Activated CD8-positive, alpha-beta memory T cell treated with anti-CD3 and anti-CD28 coated beads, Interleukin-2, amount 50 U/mL, for 24 hours (primary cell): ENCODE data around the gene SPAG7.
"Not testable (repeated sequence)": the region's sequence is repeated elsewhere in the genome, so short reads cannot be mapped to it uniquely, and the experiment has no call there.

Experiments
- DNase-seq: peaks from one replicate; pipeline ENCODE4 v3.0.0-alpha.2; 2020; ENCODE audit errors: extremely low read depth

SPAG7 gene

GRCh38 chr17:4938069-4938491 lies 29.5 kb downstream of the SPAG7 start:
- no peak for DNase-seq

DNA sequence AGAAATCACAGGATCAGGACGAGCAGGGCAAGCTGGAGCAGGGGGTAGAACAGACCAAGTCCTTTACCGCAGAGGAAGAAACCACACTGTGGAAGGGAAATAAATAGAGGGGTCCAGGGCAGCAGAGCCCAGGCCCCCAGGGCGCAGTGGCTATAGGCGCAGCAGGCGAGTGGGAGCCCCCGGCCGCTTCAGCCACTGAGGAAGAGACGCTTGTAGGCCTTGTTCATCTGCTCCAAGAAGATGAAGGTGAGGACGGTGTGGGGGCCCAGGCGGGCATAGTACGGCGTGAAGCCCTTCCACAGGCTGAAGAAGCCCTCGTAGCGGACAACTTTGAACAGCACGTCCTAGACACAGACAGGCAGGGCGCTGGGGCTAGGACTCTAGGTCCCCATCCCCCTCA lies 30.1 kb downstream of the SPAG7 start:
- no peak for DNase-seq

DNA sequence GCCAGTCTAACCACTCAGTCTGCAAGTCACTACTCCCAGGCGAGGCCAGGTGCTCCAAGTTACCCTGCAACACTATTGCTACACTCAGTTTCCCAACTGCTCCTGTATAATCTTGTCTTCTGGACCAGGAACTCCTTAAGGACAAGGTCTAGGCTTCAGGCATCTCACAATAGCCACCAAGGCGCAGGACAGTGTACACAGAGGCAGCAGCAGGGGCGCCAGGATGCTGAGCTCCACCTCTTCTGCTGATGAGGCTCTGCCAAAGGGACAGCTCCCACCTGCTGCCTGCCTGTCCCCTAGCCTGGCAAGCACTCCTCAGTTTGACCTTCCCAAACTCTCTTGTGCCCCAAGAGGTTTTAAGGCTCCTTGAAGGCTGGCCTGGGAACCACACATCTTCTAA lies 31.2 kb downstream of the SPAG7 start:
- no peak for DNase-seq

DNA sequence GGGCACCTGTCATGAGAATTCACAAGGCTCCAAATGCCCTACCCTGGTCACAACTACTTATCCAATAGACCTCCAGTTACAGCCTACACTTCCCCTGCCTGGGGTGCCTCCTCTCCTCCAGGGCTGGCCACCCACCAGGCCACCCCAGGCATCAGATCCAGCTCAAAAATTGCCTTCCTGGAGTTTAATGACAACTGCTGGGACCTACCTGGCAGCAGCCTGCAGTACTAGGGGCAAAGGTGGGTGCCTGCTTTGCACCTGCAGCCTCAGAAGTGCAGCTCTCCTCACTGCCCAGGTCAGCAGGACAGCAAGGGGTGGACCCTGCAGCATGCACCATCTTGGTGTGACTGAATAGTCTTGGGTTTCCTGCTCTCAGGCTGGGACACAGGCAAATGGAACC lies 32.0 kb downstream of the SPAG7 start:
- DNase-seq = no peak

DNA sequence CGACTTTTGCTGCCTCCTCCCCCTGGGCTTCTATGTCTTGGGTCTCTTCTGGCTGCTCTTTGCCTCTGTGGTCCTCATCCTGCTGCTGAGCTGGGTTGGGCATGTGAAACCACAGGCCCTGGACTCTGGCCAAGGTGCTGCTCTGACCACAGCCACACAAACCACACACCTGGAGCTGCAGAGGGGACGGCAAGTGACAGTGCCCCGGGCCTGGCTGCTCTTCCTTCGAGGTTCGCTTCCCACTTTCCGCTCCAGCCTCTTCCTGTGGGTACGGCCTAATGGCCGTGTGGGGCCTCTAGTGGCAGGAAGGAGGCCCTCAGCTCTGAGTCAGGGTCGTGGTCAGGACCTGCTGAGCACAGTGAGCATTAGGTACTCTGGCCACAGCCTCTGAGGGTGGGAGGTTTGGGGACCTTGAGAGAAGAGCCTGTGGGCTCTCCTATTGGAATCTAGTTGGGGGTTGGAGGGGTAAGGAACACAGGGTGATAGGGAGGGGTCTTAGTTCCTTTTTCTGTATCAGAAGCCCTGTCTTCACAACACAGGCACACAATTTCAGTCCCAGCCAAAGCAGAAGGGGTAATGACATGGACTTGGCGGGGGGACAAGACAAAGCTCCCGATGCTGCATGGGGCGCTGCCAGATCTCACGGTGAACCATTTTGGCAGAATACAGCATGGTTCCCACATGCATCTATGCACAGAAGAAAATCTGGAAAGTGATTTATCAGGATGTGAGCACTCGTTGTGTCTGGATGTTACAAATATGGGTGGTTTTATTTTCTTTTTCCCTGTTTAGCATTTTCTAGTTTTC lies 33.2 kb downstream of the SPAG7 start:
- no peak for DNase-seq

DNA sequence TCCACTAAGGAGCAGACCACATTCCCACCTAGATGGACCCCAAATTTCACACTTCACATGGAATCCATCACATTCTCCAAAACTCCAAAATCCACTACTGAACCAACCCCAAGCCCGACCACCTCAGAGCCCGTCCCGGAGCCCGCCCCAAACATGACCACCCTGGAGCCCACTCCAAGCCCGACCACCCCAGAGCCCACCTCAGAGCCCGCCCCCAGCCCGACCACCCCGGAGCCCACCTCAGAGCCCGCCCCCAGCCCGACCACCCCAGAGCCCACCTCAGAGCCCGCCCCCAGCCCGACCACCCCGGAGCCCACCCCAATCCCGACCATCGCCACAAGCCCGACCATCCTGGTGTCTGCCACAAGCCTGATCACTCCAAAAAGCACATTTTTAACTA lies 34.0 kb downstream of the SPAG7 start:
- no peak for DNase-seq

DNA sequence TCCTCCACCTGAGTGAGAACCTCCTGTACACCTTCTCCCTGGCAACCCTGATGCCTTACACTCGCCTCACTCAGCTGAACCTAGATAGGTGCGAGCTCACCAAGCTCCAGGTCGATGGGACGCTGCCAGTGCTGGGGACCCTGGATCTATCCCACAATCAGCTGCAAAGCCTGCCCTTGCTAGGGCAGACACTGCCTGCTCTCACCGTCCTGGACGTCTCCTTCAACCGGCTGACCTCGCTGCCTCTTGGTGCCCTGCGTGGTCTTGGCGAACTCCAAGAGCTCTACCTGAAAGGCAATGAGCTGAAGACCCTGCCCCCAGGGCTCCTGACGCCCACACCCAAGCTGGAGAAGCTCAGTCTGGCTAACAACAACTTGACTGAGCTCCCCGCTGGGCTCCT lies 34.9 kb downstream of the SPAG7 start:
- DNase-seq = no peak

DNA sequence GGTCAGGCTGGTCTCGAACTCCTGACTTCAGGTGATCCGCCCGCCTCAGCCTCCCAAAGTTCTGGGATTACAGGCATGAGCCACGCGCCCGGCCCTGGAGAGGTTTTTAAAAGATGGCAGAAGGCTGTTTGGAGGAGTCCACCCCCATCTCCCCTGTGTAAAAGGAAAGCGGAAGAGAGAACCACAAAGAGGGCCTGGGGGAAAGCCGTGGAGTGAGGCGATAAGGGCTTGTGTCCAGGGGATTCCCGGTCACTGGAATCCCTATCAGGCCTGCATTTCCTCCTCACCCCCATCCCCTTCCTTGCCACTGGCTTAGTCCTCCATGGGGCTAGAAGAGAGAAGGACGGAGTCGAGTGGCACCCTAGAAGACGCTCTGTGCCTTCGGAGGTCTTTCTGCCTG lies 35.7 kb downstream of the SPAG7 start, which contains the start of gene GP1BA:
GP1BA (plus strand) TSS at position 315 of the 400 bp plus-strand sequence. CDS start 328 bp downstream, outside the sequence.
- DNase-seq = no peak

GRCh38 chr17:4928881-4929280 lies 38.7 kb downstream of the SPAG7 start:
- no peak for DNase-seq

GRCh38 chr17:4926577-4927335 lies 40.9 kb downstream of the SPAG7 start:
- DNase-seq = not testable (repeated sequence)

- DNase-seq = no peak
Measured at GRCh38 chr17:4921320-4921719, 46.3 kb downstream of the SPAG7 start.

DNA sequence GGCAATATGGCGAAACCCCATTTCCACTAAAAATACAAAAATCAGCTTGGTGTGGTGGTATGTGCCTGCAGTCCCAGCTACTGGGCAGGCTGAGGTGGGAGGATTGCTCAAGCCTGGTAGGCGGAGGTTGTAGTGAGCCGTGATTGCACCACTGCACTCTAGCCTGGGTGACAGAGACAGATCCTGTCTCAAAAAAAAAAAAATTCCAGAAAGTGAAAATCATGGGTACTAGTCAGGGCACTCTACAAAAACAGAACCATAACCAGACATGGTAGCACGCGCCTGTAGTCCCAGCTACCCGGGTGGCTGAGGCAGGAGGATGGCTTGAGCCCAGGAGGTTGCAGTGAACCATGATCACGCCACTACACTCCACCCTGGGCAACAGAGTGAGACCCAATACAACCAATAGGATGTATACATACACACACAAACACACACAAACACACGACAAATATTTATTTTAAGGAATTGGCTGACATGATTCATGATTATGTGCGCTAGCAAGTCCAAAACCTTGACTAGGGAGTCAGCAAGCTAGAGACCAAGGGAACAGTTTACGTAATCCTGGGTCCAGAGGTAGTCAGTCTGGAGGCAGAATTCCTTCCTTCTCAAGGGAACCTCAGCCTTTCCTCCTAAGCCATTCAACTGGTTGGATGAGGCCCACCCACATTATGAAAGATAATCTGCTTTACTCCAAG lies 47.1 kb downstream of the SPAG7 start:
- DNase-seq = no peak

DNA sequence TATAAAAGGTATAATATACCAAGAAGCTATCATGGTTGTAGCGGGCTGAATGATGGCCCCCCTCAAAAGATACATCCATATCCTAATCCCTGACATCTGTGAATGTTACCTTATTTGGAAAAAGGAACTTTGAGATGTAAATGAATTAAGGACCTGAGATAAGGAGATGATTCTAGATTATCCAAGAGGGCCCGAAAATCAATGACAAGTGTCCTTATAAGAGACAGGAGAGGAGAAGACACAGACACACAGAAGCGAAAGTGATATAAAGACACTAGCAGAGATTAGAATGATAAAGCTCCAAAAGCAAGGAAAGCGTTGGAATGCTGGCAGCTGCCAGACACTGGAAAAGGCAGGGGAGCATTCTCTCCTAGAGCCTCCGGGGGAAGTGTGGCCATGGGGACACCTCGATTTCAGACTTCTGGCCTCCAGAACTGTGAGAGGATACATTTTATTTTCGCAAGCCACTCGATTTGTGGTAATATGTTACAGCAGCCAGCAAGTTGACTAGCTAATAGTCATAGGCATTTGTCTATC lies 48.0 kb downstream of the SPAG7 start:
- DNase-seq = no peak

DNA sequence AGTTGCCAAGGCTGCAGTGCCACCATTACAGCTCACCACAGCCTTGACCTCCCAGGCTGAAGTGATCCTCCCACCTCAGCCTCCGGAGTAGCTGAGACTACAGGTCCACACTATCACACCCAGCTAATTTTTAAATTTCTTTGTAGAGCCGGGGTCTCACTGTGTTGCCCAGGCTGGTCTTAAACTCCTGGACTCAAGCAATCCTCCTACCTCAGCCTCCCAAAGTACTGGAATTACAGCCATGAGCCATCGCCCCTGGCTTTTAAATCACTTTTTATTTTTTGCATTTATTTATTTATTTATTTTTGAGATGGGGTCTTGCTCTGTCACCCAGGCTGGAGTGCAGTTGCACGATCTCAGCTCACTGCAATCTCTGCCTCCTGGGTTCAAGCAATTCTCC lies 53.1 kb downstream of the SPAG7 start:
- DNase-seq = not testable (repeated sequence)

DNA sequence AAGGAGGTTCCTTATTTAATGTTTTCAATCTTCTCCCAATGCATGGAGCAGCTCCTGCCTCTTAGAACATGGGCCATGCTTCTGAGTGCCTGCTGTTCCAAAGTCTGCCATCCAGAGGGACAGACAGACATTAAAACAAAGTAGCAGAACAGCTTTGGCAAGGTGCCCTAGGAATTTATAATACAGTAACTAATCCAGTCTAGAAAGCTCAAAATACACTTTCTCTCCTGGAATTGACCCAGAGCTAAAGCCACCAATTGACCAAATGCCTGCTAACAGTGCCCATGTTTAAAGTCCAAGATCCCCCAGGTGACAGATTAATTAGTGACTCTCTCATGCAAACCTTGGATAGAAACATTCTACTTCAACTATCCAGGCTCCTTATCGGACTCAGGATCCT lies 53.6 kb downstream of the SPAG7 start:
- no peak for DNase-seq
